Measurements from ENCODE around the gene TLE2. TPM values are rescaled to one million over a fixed set of nuclear protein-coding genes. Genes with fewer than 3 reads are reported as not detected.

TLE2 gene
- 14.9 TPM for polyA plus RNA-seq (2013, experiment 1 of 2; ENCODE audit: insufficient read length)
- 14.9 TPM for polyA plus RNA-seq (2013, experiment 2 of 2; ENCODE audit: insufficient read length)

GRCh38 chr19:3029065-3029923 is at the start of gene TLE2:
Gene TLE2 (minus strand): TSS chr19:3029280. CDS start chr19:3028904, 376 bp downstream.
- DNase-seq, result no peak

DNA sequence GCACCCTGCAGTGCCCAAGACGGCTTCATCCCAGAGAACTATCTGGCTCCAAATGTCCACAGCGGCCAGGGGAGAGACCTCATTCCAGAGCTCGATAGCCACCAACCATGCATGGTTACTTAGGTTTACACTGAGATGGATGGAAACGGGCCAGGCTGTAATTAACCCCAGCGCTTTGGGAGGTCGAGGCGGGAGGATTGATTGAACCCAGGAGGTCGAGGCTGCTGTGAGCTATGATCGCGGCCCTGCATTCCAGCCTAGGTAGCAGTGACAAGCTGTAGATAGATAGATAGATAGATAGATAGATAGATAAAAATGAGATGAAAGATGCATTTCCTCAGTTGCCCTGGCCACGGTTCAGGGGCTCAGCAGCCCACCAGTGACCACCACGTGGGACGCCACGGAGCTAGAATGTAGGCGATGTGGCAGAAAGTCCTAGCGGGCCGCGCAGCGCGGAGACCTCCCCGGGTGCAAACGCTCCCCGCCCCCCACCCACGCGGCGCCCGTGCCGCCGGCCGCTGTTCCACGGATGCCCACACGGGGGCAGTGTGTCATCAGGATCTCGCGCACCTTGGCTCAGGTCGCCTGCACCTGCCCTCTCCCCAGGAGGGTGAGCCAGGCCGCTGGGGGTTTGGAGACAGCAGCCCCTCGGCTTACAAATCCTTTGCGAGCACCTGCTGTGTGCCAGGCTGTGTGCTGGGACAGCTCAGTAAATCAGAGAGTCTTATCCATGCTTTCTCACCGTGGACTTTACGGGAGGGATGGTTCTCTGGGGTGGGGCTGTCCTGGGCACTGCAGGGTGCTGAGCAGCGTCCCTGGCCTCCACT is 46.7 kb upstream of the TLE2 start:
- DNase-seq, result peak; percentile 24

DNA sequence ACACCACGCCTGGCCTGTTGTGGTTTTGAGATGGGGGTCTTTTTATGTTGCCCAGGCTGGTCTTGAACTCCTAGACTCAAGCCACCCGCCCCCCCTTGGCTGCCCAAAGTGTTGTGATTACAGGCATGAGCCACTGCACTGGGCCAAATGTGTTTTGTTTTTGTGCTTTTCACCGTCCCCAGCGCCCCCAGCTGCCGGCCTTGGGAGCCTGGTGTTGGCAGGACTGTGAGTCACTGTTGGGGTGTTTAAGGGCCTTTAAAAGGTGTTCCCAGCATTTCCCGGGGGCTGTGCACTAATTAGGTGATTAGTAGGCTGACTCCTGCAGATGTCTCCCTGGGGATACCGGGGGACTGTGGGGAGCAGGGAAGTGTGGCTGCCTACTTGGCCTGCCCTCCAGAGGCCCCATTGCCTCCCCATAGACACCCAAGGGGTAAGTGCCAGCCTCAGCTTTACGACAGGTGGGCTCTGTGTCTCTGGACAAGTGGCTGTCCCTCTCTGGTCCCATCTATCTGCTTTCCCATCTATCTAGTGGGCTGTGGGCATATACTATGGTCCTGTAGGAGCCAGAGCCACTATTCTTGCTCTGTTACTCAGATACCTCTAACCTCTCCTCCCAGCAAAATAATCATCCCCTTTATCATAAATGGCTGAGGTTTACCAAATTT is 45.0 kb upstream of the TLE2 start:
- DNase-seq, result no peak

DNA sequence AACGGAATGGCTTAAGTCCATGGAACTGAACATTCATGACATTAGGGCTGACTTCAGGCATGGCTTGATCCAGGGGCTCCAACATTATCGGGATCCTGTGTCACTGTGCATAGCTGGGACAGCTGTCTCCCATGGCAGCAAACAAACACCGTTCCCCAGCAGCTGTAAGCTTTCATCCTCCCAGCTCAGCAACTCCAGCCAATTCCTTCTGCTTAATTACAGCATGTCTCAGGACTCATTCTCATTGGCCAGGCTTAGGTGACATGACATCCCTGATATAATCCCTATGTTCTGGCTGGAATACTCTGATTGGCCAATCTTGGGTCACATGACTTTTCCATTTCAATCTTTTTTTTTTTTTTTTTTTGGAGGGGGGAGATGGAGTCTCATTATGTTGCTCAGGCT is 44.1 kb upstream of the TLE2 start:
- peak; percentile 48 for DNase-seq

DNA sequence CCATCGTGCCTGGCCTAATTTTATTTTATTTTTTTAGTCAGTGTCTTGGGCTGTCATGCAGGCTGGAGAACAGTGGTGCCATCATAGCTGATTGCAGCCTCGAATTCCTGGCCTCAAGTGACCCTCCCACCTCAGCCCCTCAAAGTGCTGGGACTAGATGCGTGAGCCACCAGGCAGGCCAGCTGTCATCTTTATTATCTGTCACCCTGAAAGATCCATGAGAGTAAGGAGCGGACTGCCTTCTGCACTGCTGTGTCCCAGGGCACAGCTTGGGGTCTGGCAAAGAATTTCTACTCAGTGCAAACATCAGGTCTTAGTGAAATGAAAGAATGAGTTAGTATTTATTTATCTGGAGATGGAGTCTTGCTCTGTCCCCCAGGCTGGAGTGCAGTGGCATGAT is 42.7 kb upstream of the TLE2 start:
- DNase-seq, result no peak

- no peak for DNase-seq
Measured at GRCh38 chr19:3068071-3068470, 39.0 kb upstream of the TLE2 start.

DNA sequence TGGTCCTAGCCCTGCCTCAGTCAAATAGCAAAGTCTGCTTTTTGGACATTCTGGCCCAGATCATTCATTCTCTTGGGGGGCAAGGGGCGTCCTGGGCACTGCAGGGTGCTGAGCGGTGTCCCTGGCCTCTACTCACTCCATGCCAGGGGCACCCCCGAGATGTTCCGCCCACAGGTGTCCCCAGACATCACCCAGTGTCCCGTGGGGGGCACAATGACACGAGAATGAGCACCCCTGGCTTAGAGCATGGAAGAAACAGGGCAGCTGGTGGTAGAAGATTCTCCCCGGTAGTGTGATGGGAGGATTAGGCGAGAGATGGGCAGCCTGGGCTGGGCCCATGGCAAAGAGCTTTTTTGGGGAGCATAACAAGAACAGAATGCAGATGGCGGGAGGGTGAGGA is 38.5 kb upstream of the TLE2 start:
- DNase-seq, result no peak

DNA sequence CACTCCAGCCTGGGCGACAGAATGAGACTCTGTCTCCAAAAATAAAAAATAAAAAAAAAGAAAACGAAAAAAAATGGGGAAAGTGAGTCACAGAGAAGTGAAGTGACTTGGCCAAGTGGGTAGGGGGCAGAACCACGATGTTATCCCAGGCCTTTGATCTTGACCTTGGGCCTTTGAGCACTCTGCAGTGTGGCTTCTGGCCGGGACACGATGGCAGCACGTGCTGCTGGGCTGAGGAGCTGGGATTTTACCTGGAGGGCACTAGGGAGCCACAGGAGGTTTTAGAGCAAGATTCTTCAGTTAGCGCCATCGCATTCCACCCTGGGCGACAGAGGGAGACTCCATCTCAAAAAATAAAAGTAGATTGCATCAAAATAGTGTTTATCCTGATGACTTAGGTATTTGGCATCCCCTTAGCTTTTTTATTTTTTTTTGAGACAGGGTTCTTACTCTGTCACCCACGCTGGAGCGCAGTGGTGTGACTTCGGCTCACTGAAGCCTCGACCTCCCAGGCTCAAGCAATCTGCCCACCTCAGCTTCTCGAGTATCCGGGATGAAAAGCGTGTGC is 37.5 kb upstream of the TLE2 start:
- DNase-seq, result no peak

DNA sequence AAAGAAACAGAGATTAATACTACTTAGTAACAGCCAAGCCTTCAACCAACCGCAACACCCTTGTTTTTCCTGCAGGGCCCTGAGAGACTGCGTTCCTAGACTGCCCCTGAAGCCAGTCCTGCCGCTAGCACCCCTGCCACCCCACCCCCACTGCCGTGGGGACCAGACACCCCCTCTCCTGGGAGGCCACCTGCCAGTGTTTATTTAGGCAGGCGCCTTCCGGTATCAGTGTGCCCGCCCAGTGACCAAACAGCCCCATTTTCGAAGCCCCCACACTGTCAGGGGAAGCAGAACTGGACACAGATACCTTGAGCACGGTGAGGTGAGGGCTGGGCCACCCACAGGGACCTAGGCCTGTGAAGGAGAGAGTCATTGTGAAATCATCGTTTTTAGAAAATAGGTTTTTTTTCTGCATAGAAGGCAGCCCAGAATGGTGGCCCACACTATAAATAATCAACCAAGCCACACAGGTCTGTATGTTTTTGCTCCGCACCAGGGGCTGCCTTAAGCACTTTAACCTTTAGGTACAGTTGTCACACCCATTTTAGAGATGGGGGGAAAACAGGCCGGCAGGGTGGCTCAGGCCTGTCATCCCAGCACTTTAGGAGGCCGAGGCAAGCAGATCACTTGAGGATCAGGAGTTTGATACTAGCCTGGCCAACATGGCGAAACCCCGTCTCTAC is 36.7 kb upstream of the TLE2 start:
- DNase-seq, result no peak

DNA sequence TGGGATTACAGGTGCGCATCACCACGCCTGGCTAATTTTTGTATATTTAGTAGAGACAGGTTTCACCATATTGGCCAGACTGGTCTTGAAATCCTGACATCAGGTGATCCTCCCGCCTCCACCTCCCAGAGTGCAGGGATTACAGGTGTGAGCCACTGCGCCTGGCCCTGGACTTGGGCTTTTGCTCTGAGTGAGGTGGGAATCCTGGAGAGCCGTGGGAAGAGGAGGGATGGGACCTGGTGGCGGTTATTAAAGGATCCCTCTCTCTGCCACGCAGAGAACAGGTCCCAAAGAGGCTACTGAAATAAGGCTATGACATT is 34.9 kb upstream of the TLE2 start:
- no peak for DNase-seq

GRCh38 chr19:3062165-3063105 is 33.4 kb upstream of the TLE2 start, which contains the start of gene TLE5:
Gene TLE5 (minus strand): TSS chr19:3062495. CDS start chr19:3062200, 295 bp downstream.
- peak; percentile 63 for DNase-seq

- DNase-seq, result peak; percentile 56
Measured at GRCh38 chr19:3061182-3062161, 32.4 kb upstream of the TLE2 start.

GRCh38 chr19:3060857-3061181 is 31.7 kb upstream of the TLE2 start:
- DNase-seq, result no peak

DNA sequence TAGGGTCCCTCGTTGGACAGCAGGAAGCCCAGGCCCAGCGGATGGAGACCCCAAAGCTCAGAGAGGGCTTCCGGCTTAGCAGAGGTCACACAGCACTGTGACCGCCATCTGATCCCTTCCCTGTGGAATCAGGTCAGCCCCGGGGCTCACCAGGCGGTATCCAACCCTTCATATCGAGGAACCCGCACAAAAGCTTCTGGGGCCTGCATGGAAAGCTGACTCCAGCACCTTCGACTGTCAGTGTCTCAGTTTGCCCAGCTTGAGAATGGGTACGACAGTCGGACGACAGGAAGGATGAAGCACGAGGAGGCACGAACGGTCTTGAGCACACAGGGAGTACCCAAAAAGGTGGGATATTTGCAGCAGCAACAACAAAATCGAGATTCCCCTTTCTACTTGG is 30.6 kb upstream of the TLE2 start:
- DNase-seq, result no peak

DNA sequence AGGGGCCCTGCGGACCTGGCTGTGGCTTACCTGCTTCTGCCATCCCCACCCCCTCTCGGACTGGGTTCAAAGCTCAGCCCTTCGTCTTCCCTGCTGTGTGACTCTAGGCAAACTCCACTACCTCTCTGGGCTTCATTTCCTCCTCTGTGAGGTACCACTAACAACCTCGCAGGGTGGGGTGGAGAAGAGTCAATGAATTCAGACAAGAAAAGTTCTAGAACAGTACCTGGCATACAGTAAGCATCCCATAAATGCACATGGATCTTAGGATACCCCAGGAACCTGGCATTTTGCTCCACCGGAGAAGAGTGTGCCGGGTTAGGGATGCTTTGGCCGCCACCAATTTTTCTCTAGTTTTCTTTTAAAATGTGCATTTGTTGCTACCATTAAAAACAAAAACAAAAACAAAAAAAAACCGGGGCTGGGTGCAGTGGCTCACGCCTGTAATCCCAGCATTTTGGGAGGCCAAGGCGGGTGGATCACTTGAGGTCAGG is 29.8 kb upstream of the TLE2 start:
- DNase-seq, result no peak

DNA sequence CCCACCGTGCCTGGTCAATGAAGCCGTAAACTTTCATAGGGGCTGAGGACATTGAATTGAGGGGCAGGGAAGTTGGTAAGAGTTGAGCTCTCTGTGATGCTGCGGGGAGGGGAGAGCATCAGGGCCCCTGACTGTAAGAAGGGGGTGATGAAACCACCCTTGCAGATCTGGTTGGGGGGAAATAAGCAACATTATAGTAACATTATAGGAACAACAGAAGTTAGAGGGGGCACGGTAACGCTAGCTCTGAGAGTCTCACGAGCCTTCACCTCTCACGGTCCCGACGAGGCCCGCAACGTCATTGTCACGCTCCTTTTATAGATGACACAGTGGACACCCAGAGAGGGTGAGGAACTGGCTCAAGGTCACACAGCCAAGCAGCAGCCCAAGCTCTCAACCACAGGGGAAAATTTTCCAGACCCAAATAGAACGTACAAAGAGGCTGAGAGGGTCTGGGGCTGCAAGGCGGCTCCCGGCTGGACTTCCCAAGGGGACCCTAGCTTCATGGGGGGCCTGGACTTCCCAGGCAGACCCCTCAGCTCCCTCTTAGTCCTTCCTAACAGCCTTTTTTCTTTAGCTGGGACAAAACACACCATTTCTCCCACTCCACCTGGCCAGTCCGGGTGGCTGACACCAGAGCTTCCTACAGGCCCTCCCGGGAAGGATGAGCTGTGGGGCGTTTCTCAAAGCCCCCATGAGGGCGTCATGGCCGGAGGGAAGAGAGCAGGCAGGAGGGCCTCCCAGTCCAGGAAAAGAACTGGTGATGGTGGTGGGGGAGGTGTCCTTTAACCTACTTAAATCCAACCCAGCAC is 29.1 kb upstream of the TLE2 start:
- no peak for DNase-seq

- no peak for DNase-seq
Measured at GRCh38 chr19:3057275-3057714, 28.2 kb upstream of the TLE2 start.

- no peak for DNase-seq
Measured at GRCh38 chr19:3056417-3057088, 27.5 kb upstream of the TLE2 start.
